Measurements from ENCODE around the gene SLC13A1.

Gene SLC13A1

GRCh38 chr7:123154231-123154860 lies 45.4 kb downstream of the SLC13A1 start:
- FAIRE-seq (peak; percentile 96), DNase-seq (ENCODE audit: insufficient read length, low spot score) (no peak)
- TF ChIP-seq CTCF (IDR thresholded peaks at IDR 0.05; ENCODE audit: insufficient read depth, missing control alignments) = peak; percentile 74

- FAIRE-seq (no peak), DNase-seq (ENCODE audit: insufficient read length, low spot score) (no peak)
- no peak for TF ChIP-seq CTCF (IDR thresholded peaks at IDR 0.05; ENCODE audit: insufficient read depth, missing control alignments)
Observed at GRCh38 chr7:123151443-123151842, 48.3 kb downstream of the SLC13A1 start.

GRCh38 chr7:123148813-123149212 lies 51.0 kb downstream of the SLC13A1 start:
- DNase-seq (ENCODE audit: insufficient read length, low spot score) (no peak), FAIRE-seq (no peak)
- no peak for TF ChIP-seq CTCF (IDR thresholded peaks at IDR 0.05; ENCODE audit: insufficient read depth, missing control alignments)

GRCh38 chr7:123143252-123144006 lies 56.3 kb downstream of the SLC13A1 start:
- FAIRE-seq (no peak), DNase-seq (ENCODE audit: insufficient read length, low spot score) (no peak)
- no peak for TF ChIP-seq CTCF (IDR thresholded peaks at IDR 0.05; ENCODE audit: insufficient read depth, missing control alignments)

- no peak for TF ChIP-seq CTCF (IDR thresholded peaks at IDR 0.05; ENCODE audit: insufficient read depth, missing control alignments)
- DNase-seq (ENCODE audit: insufficient read length, low spot score) (no peak), FAIRE-seq (no peak)
Observed at GRCh38 chr7:123140561-123140960, 59.2 kb downstream of the SLC13A1 start.

- FAIRE-seq = peak; percentile 32
- DNase-seq (ENCODE audit: insufficient read length, low spot score) = no peak
- no peak for TF ChIP-seq CTCF (IDR thresholded peaks at IDR 0.05; ENCODE audit: insufficient read depth, missing control alignments)
Observed at GRCh38 chr7:123135960-123136359, 63.8 kb downstream of the SLC13A1 start.

GRCh38 chr7:123133924-123134323 lies 65.8 kb downstream of the SLC13A1 start:
- TF ChIP-seq CTCF (IDR thresholded peaks at IDR 0.05; ENCODE audit: insufficient read depth, missing control alignments) = no peak
- DNase-seq (ENCODE audit: insufficient read length, low spot score) (no peak), FAIRE-seq (no peak)

Data from D721Med (cell line).